ENCODE data around the gene EXOC3L1. TPM values are rescaled to one million over a fixed set of nuclear protein-coding genes. Genes with fewer than 3 reads are reported as not detected.

EXOC3L1 gene
- total RNA-seq, 1 donor from 2014 or later, result 4.1 TPM

DNA sequence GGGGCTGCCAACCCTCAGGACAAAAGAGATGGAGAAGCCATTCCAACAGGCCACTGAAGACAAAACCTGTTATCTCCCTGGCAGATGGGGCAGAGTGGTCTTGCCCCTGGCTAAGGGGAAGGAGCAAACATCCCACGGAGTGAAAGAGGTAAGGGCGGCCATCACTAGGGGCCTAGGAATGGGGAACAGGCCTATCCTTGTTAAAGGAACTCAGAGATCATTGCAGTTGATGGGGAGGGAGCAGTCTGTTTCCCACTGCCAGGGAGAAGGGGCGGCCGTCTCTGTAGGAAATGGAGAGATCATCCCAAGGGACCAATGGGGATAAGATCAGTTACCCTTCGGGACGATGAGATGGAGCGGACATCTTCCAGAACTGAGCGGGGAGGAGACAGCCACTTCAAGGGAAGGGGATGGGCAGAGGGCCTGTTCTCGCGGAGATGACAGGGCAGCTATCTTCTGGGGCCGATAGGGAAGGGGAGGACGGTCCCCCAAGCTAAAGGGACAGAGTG lies 36.4 kb upstream of the EXOC3L1 start:
- intact Hi-C loops (cut with micrococcal nuclease), result no loop called here
- ATAC-seq (no peak), DNase-seq (no peak)

DNA sequence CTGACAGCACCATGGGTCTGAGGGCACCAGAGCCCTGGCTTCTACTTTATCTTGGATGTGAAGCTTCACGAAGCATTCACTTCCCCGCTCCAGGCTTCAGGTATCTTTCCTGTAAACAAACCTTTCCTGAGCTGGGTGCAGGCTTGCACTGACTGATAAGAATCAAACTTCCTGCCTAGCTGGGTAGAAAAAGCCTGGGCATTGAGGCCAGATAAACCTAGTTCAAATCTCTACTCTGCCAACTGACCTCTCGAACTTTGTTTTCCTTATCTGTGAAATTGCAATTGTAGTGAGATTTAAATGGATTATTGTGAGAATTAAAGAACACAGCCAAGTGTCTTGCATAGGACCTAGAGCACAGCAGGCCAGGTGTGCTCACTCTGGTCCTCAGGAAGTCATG lies 34.1 kb upstream of the EXOC3L1 start:
- ATAC-seq (no peak), DNase-seq (no peak)
- intact Hi-C loops (cut with micrococcal nuclease), result no loop called here

DNA sequence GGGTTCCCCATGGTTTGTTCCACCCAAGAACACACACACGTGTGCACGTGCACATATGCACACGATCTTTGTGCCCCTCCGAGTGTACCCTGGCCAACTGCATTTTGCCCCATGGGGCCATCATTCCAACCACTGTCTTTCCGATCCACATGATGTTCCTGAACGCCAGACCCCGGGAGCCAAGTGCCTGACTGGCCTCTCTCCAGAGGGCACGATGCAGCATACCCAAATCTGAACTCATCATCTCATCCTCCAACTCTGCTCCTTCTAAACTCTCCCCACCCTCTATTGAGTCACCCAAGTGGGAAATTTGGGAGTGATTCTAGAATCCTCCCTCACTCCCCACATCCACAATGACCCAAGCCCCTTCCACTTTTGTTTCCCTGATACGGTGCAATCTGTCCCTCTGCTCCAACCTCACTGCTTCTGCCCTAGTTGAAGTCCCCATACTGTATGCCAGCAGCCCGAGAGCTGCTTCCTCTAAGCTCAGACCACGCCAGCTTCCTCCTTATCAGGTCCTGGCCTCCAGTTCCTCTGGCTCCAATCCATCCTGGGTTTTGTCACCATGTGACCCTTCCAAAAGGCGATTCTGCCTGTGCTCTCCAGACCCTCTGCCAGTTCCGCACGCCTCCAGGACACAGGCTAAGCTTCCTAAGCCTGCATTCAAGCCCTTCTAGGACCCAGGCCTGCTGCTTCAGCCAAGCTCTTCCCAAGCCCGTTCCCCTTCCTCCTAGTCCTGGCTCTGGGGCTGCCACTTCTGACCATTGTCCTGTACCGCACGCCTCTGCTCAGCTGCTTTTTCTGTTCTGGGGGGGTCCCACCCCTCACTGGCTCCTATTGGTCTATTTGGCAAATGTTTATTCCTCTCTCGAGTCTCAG lies 26.9 kb upstream of the EXOC3L1 start:
- peak; percentile 93 for ATAC-seq
- intact Hi-C loops (cut with micrococcal nuclease), result no loop called here
- DNase-seq, result peak; percentile 72

DNA sequence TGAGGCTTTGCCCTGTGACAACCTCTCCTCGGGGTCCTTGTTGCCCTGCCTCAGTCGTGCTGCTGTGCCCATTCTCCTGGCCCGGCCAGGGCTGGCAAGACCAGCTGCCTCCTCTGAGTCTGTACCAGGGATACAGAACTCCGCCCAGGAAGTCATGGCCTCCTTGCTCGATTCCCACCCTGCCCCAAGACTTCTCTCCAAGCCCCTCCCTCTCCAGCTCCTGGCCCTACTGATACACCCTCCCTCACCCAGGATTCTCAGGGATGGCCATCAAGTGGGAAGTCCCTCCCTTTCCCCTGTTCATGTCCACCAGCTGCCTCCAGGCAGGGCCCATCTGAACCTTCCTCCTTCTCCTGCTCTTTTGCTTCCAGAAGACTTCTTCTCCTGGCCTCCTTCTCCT lies 25.8 kb upstream of the EXOC3L1 start:
- ATAC-seq, result no peak
- DNase-seq, result no peak
- intact Hi-C loops (cut with micrococcal nuclease), result no loop called here

DNA sequence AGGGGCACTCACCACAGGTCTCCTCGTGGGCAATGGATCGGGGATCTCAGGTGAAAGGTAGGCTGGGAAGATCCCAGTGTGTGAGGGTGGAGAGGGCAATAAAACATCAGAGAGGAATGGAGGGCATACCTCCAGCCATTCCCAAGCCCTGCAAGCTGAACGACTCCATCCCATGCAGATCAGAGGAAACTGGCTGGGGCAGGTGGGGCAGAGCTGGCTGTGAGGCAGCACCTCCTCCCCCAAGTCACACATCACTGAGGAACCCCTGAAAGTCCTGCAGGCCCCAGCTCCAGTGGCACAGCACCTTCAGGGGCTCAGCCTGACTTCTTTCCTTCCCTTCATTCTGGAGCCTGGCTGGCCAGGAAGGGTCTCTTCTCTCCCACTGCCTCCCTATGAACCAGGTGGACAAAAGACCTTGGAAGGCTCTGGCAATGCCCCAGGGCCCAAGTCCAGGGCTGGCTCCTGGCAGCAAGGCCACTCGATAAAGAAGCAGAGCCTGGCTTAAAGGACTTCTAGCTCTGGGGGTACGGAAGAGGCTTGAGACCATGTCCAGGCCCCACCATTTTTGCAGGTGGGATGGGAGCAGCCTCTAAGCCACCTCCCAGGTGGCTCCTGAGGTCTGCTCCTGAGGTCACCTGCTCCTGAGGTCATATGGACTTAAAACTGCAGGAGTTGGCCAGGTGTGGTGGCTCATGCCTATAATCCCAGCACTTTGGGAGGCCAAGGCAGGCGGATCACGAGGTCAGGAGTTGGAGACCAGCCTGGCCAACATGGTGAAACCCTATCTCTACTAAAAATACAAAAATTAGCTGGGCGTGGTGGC lies 23.5 kb upstream of the EXOC3L1 start:
- DNase-seq (no peak), ATAC-seq (no peak)
- intact Hi-C loops (cut with micrococcal nuclease), result no loop called here

DNA sequence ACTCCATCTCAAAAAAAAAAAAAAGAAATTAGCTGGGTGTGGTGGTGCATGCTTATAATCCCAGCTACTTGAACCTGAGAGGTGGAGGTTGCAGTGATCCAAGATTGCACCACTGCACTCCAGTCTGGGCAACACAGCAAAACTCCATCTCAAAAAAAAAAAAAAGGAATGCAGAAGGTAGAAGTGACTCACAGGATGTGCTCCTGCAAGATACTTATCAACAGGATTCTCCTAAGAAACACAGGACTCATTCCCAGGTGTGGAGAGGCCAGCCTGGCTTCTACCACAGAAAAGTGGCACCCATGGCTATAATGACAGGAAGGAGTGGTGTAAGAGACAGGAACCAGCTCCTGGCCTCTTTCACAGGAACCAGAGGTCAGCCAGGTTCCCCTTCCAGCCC lies 22.8 kb upstream of the EXOC3L1 start:
- DNase-seq (no peak), ATAC-seq (no peak)
- intact Hi-C loops (cut with micrococcal nuclease), result no loop called here

DNA sequence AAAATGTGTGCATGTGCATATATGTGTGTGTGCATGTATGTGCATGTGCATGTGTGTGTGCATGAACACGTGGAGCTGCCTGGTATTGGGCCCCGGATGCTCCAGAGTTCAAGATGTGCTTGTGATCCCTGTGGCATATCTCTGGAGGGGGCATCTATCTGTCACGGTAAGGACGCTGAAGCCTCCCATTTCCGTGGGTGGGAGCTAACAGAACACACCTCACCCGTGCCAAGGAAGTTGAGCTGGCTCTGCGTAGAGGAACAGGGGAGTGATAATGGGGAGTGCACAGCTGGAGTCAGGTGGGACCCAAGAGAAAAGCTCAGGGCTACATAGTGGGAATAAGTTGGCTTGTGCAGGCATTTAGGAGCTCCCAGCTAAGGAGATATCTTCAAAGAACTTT lies 21.7 kb upstream of the EXOC3L1 start:
- ATAC-seq (no peak), DNase-seq (no peak)
- intact Hi-C loops (cut with micrococcal nuclease), result no loop called here

DNA sequence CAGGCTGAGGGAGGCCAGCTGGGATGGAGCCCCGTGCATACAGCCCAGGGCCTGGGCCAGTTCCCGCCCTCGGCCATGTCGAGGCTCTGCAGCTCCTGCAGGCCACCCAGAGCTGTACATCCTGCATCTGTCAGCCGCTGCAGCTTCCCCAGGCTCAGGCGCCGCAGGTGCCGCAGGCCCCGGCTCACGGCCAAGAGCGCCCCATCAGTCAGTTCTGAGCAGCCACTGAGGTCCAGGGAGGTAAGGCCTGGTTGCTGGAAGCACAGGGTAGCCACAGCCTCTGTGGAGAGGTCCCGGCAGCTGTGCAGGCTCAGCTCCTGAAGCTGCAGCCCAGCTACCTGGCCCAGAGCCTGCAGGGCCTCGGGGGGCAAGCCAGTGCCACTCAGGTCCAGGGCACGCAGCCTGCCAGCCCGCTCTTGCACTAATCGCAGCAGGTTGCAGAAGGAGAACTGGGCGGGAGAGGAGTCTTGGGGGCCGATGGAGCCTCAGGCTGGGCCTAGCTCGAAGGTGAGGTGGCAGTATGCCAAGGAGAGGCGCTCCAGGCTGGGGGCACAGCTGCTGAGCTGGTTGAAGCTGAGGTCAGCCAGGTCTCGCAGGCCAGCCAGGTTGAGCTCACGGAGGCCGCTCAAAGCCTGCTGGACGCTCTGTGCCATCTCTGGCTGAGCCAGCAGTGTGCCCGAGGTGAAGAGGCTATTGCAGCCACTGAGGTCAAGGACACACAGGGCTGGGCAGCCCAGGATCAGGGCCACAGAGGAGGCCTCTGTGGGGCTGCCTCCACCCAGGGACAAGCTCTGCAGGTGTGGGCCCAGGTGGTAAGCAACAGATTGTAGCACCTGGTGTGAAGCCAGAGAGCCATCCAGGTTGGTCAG lies 20.4 kb upstream of the EXOC3L1 start:
- DNase-seq (no peak), ATAC-seq (no peak)
- intact Hi-C loops (cut with micrococcal nuclease), result no loop called here

DNA sequence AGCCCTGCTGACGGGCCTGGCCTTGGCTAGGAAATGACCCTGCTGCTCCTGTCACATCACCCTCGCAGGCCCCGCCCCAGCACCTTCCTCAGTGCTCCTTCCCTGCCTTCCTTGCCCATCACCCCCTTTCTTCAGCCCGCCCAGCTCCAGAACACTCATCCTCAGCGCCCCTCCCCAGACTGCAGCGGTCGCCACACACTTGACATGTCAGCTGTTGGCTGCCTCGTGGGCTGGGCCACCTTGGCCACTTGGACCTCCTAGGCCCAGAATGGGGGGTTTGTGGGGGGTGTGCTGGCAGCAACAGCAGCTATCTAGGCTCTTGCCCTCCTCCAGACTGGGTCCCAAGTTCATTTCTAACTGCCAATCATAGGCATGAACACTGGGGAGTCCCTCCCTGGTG lies 19.6 kb upstream of the EXOC3L1 start:
- intact Hi-C loops (cut with micrococcal nuclease), result no loop called here
- no peak for DNase-seq
- no peak for ATAC-seq

DNA sequence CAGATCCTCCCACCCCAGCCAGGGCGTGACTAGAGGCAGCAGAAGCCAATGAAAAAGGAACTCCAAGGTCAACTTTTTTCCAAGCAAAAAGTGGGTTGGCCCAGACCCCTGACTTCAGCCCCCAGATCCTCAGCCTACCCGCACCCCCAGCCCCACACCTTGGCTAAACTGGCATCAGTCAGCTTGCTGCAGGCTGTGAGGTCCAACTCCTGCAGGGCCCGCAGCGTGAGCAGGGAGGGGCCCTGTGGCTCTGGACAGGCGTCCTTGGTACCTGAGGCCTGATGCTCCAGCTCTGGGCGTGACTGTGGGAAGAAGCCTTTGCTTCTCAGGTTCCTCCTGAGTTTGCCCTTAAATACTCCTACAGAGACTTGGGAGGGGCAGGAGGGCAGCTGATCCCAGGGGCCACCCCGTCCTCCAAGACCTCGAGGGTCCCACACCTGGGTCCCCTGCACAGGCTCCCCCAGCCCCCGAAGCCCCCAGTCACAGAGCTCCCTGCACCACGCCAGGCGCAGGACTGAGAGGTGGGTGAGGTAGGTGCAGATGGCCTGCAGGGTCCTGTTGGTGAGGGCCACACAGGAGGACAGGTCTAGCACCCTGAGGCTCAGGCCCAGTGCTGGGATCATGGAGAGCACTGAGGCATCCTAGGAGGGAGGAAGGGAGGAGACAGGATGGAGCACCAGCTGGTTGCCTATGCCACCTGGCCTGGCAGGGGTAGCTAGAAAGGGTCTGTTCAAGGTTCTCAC lies 18.4 kb upstream of the EXOC3L1 start:
- no peak for ATAC-seq
- DNase-seq, result no peak
- intact Hi-C loops (cut with micrococcal nuclease), result no loop called here

DNA sequence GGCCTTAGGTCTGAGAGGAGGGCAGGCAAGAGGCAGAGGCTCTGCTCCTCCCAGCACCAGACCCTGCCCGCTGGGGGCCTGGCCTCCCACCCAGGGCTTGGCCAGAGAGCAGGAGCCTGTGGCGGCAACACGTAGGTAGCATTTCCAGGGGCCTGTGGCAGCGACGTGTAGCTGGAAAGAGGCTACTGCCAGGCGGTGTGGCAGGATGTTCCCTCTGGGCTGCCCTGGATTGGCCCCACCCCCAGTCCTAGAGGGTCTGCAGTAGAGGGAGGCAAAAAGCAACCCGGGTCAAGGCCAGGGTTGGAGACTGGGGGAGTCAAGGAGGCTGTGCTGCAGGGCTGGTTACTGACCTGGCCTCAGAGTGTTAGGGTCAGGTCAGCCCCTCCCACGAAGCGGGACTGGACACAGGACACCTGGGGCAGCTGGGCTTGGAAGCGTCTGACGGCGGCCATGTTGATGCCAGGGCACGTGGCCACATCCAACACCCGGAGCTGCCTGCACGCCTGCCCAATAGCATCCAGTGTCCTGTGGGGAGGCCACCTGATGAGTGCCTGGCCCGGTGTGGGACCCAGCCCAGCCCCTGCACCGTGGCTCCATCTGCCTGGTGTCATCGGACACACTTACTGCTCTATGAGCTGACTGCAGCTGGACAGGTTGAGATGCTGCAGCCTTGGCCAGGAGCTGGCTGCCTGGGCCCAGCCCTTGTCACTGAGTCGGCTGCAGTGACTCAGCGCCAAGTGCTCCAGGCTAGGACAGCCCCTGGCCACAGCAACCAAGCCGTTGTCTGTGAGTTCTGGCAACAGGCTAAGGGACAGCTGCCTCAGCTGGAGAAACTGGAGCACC lies 17.5 kb upstream of the EXOC3L1 start:
- intact Hi-C loops (cut with micrococcal nuclease), result no loop called here
- ATAC-seq, result no peak
- no peak for DNase-seq

DNA sequence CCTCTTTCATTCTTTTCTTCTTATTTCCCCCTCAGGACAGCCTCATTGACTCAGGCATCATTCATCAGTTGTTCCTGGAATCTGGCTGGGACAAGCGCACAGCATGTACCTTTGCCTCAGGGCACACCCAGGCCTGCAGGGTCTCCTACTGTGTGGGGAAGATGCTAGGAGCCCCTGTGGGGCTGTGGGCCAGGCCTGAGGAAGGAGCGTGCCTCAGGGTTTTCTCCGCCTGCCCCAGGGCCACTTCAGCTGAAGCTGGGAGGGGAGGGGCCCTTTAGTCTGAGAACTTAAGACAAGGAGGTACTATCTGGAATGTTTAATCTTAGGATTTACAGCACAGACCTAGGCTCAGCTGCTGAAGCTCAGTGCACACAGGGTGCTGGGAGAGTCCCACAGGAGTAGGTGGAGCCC lies 16.9 kb upstream of the EXOC3L1 start:
- no peak for DNase-seq
- ATAC-seq, result no peak
- intact Hi-C loops (cut with micrococcal nuclease), result no loop called here

DNA sequence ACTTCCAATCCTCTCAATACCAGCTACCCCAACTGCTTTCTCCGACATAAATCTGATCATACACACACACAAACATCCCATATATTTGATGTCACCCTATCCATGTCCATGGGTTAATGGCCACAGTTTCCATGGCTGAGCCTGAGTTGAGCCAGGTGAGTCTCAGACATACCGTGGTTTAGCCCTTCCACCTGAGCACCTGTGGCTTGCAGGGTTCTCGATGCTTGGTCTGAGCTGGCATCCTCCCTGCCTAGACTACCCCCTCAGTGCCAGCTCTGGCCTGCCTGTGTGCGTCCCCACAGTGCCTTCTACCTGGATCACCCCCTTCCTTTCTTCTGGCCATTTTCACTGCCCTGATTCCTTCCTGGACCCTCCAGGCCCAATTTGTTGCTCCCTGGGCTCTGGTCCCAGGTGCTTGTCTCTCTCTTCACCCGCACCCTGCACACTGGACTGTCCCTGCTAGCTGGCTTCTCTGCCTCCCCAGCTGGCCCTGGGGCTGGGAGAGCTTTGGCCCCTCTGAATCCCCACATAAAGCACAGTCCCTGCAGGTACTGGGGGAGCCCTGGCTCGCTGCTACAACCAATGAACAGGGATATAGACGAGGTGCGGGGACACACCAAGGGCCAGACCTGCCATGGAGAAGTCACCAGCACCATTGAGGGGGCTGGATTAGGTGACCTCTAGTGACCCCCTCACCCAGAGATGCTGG lies 16.3 kb upstream of the EXOC3L1 start:
- intact Hi-C loops (cut with micrococcal nuclease), result no loop called here

DNA sequence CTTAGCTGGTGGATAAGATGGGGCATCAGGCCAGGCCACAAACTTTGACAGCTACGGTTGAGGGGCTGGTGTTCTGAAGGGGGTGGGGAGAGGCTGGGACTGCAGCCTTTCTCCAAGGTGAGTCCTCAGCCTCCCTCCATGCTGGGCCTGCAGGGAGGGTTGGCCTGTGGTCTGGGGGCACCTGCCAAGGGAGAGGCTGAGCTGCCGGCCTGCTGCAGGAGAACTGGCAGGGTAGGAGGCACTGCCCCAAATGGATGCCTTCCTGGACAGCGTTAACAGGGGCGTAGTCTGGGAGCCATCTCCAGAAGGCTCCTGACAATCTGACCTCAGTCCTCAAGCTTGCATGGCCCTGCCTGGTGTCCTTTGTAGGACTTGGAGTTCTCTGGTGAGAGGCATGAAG lies 14.1 kb upstream of the EXOC3L1 start:
- intact Hi-C loops (cut with micrococcal nuclease), result no loop called here
- ATAC-seq, result no peak
- no peak for DNase-seq

More for the DNA sequence above, 16.3 kb upstream of the EXOC3L1 start:
- DNase-seq (no peak), ATAC-seq (no peak)

DNA sequence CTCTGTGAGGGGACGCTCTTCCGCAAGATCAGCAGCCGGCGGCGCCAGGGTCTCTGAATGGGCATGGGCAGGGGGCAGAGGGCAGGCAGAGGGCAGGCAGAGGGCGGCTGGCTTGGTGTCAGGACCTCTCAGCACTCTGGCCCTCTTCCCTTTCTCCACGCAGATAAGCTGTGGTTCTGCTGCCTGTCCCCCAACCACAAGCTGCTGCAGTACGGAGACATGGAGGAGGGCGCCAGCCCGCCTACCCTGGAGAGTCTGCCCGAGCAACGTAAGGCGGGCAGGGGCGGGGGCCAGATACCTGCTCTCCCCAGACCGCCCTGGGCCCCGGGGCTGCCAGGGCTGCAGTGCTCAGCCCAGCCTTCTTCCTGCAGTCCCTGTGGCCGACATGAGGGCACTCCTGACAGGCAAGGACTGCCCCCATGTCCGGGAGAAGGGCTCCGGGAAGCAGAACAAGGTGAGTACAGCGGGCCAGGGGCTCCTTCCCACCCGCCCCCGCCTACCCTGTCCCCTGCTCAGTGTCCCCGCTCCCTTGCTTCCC lies 13.1 kb upstream of the EXOC3L1 start:
- intact Hi-C loops (cut with micrococcal nuclease), result no loop called here
- DNase-seq (no peak), ATAC-seq (no peak)

DNA sequence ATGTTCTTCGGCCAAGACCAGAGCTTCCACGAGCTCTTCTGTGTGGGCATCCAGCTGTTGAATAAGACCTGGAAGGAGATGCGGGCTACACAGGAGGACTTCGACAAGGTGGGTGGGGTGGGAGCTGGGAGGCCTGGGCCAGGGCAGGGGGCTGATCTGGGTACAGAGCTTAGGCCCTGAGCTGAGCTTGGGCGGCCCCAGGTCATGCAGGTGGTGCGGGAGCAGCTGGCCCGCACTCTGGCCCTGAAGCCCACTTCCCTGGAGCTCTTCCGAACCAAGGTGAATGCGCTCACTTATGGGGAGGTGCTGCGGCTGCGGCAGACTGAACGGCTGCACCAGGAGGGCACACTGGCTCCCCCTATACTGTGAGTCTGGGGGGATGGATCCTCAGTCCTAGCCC lies 12.5 kb upstream of the EXOC3L1 start:
- intact Hi-C loops (cut with micrococcal nuclease), result no loop called here
- ATAC-seq (no peak), DNase-seq (no peak)
